ENCODE measurements around the gene CHPT1.

Gene CHPT1

DNA sequence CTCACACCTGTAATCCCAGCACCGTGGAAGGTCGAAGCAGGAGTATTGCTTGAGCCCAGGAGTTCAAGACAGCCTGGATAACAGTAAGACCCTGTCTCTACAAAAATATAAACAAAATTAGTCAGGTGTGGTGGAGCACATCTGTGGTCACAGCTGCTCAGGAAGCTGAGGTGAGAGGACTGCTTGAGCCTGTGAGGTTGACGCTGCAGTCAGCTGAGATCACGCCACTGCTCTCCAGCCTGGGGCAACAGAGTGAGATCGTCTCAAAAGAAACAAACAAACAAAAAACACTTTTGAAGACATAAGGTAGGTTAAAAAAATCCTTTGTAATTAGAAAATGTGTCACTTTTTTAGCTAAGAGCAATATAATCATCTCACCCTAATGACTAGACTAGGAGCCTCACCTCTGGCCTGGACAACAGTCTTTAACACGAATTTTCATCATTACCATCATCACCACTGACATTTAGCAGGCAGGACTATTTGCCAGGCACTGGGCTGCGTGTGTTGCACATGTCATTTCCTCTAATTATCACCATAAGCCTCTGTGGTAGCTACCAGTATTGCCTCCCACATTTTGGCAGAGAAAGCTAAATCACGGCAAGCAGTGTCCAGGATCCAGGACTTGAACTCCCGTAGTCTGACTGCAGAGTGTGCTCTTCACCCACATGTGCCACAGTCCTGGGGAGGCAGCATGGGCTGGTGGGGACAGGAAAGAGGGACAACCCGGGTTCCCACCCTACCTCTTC lies 46.5 kb downstream of the CHPT1 start:
- no peak overlapping the region for H3K4me3 ChIP-seq (ENCODE audit: low read depth, low read length)
- no peak for DNase-seq (ENCODE audit: low read depth)
- TF ChIP-seq, protein P1, sequence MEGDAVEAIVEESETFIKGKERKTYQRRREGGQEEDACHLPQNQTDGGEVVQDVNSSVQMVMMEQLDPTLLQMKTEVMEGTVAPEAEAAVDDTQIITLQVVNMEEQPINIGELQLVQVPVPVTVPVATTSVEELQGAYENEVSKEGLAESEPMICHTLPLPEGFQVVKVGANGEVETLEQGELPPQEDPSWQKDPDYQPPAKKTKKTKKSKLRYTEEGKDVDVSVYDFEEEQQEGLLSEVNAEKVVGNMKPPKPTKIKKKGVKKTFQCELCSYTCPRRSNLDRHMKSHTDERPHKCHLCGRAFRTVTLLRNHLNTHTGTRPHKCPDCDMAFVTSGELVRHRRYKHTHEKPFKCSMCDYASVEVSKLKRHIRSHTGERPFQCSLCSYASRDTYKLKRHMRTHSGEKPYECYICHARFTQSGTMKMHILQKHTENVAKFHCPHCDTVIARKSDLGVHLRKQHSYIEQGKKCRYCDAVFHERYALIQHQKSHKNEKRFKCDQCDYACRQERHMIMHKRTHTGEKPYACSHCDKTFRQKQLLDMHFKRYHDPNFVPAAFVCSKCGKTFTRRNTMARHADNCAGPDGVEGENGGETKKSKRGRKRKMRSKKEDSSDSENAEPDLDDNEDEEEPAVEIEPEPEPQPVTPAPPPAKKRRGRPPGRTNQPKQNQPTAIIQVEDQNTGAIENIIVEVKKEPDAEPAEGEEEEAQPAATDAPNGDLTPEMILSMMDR (conservative IDR thresholded peaks at IDR 0.05; ENCODE audit: low read depth, low read length), result no peak

DNA sequence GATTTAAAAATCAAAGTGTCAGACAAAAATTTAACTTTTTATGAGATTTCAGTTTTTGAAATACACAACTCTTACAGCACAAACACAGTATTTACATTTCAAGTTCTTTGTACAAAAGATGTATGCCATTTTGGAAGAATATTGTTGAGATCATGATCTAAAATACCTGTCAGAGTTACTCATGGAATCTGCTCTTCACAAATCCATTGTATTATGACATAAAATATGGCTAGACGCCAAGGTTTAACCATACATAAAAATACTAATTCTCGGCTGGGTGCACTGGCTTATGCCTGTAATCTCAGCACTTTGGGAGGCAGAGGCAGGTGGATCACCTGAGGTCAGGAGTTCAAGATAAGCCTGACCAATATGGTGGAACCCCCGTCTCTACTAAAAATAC lies 48.0 kb downstream of the CHPT1 start:
- TF ChIP-seq, protein P1 (conservative IDR thresholded peaks at IDR 0.05; ENCODE audit: low read depth, low read length), result no peak
- peak; percentile 12 for DNase-seq (ENCODE audit: low read depth)
- H3K4me3 ChIP-seq (ENCODE audit: low read depth, low read length), result no peak overlapping the region

DNA sequence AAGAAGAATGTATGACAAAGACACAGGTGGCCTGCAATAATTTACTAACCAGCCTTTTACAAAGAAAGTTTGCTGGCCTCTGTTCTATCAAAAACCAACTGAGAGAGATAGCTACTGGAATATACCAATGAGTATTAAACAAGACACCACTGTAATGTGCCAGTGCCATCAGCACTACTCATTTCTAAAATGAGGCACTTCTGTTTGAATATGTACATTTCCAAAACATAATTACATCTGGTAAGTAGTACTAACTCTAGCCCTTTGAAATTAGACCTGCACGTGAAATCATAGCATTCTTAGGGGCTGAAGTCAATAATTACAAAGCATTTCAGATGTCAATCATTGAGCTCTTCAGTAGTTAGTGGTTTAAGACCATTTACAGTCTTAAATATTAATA lies 48.8 kb downstream of the CHPT1 start:
- H3K4me3 ChIP-seq (ENCODE audit: low read depth, low read length), result no peak overlapping the region
- TF ChIP-seq, protein P1 (conservative IDR thresholded peaks at IDR 0.05; ENCODE audit: low read depth, low read length), result no peak
- DNase-seq (ENCODE audit: low read depth), result no peak

DNA sequence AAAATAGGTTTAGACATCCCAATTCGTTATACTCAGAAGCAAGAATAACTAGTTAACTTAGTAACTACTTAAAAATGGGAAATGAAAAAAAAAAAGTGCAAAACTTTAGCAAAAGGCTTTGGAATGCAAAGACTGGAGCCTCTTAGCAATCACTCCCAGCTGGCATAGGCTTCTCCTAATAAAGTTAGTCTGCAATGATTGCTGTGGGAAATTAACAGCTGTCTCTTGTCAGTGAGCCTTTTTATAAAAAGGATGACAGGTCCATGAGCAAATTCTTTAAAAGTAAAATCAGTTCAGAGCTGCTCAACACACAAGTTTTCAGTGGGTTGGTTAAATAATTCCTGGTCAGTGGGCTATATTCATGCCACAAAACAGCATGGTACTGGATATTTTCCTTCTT lies 49.2 kb downstream of the CHPT1 start:
- no peak overlapping the region for H3K4me3 ChIP-seq (ENCODE audit: low read depth, low read length)
- DNase-seq (ENCODE audit: low read depth), result no peak
- TF ChIP-seq, protein P1 (conservative IDR thresholded peaks at IDR 0.05; ENCODE audit: low read depth, low read length), result no peak

DNA sequence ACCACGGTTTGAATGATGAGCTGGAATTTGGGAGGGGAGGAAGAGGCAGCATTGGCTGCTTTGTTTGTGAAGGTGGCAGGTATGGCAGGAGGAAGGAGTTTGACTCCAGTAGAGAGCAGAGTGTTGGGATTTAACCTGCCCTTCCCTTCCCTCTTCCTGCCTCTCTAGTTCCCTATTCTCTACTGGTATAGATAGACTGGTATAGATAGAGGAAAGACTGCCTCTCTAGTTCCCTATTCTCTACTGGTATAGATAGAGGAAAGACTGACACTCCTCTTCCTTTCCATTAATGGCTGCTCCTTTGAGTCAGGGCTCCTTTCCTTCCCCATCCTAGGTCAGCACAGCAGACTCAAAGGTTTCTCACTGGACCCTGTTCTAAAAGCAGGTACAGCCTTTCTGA lies 50.3 kb downstream of the CHPT1 start:
- H3K4me3 ChIP-seq (ENCODE audit: low read depth, low read length), result no peak overlapping the region
- TF ChIP-seq, protein P1 (conservative IDR thresholded peaks at IDR 0.05; ENCODE audit: low read depth, low read length), result no peak
- no peak for DNase-seq (ENCODE audit: low read depth)

DNA sequence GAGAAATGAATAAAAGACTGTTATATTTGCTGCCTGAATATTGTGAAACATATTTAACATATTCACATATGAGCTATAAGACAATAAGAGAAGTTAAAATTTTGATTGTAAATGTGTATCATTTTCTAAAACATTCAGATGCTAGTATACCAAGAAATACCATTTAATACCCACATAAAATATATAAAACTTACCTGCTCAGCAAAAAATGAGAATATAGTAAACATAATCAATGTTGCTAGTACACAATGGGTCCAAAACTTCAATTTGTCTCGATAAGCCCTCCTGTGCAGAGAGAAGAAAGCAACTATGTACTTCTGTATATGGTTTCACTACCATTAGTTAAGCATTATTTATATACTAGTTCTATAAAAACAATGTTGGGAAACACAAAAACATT lies 51.5 kb downstream of the CHPT1 start:
- no peak overlapping the region for H3K4me3 ChIP-seq (ENCODE audit: low read depth, low read length)
- DNase-seq (ENCODE audit: low read depth), result no peak
- TF ChIP-seq, protein P1 (conservative IDR thresholded peaks at IDR 0.05; ENCODE audit: low read depth, low read length), result no peak

DNA sequence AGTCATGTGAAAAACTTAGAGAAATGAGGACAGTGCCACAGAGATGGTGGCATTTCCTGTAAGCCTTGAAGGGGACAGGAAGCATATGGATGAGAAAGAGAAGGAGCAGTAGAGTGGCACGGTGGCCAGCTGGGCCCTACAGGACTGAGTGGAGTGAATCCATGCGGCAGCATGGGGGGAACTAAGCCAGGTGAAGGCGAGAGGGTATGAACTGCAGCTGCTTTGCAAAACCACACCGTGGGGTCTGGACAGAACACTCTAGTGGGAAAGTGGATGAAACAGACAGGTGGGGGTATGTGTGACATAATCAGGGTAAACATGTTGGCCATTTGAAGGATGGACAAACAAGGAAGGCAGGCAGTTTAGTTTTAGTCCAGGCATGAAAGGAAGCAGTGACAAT lies 52.2 kb downstream of the CHPT1 start:
- DNase-seq (ENCODE audit: low read depth), result no peak
- H3K4me3 ChIP-seq (ENCODE audit: low read depth, low read length), result no peak overlapping the region
- TF ChIP-seq, protein P1 (conservative IDR thresholded peaks at IDR 0.05; ENCODE audit: low read depth, low read length), result no peak
